Left lung (tissue), 10 donors: ENCODE data around the gene GJD2. TPM values are rescaled to one million over a fixed set of nuclear protein-coding genes. Genes with fewer than 3 reads are reported as not detected.
A peak's percentile ranks its signal among the peaks of the same experiment; 100 is the strongest.

Experiments
- ATAC-seq: fragments of 200-7000 bp; cut with Tn5 transposase; one replicate; pipeline ENCODE4 v1.9.1; 2020; ENCODE audit warnings: moderate library complexity
- DNase-seq, 4 donors: peaks; one replicate each; pipeline ENCODE4 v3.0.0-alpha.2; 2013 to 2020
- H3K27ac ChIP-seq, 2 donors: fragments of 200-600 bp; sonication (generic) in 1 of 2; one replicate each; pipeline versions ENCODE4 v1.5.0 to v1.8.0; 2020 to 2021
- H3K27me3 ChIP-seq, 2 donors: fragments of 200-600 bp; sonication (generic) in 1 of 2; one replicate each; pipeline versions ENCODE4 v1.5.0 to v1.8.0; 2020 to 2021
- H3K36me3 ChIP-seq, 2 donors: fragments of 200-600 bp; sonication (generic) in 1 of 2; one replicate each; pipeline versions ENCODE4 v1.5.0 to v1.8.0; 2020 to 2021
- H3K4me1 ChIP-seq, 2 donors: fragments of 200-600 bp; one replicate each; pipeline ENCODE4 v1.8.0; 2021
- H3K4me3 ChIP-seq, 2 donors: fragments of 200-600 bp; sonication (generic) in 1 of 2; one replicate each; pipeline versions ENCODE4 v1.5.0 to v1.8.0; 2020 to 2021; ENCODE audit warnings: mild to moderate bottlenecking in 1 of 2
- H3K9me3 ChIP-seq, 2 donors: fragments of 200-600 bp; sonication (generic) in 1 of 2; one replicate each; pipeline versions ENCODE4 v1.5.0 to v1.8.0; 2020 to 2021
- intact Hi-C, 2 donors: fragments of 100-400 bp; cut with DNase I; formaldehyde crosslinking; loops; one replicate each; pipeline versions ENCODE4 v1.11.2 to v1.14.2; 2022
- polyA plus RNA-seq, 6 donors: library from polyadenylated mRNA; unstranded; fragments of 120-200 nt; gene quantifications; one replicate each; pipeline ENCODE4 v1.2.1, GENCODE V29; 2013; ENCODE audit not compliant: insufficient read length in 6 of 6
- total RNA-seq, 2 donors: library from RNA; stranded (reverse); fragmentation: NEBNext Ultra II Directional; extraction: Animal tissue kit (Norgen Biotek cat#: 25700); gene quantifications; one replicate each; pipeline ENCODE4 v1.2.1, GENCODE V29; 2021
- TF ChIP-seq, protein P1 (sequence below), 2 donors: fragments of 200-600 bp; sonication (generic) in 1 of 2; IDR thresholded peaks; one replicate each; pipeline versions ENCODE4 v1.5.0 to v1.8.0; 2021; ENCODE audit warnings: antibody characterized with exemption in 2 of 2
- donor health status: DM: no; HTN: yes; CAD: no.
- donor health status: DM: no; HTN: no; CAD: no.

Gene GJD2
- total and polyA plus RNA-seq, 8 donors, result 0.07 to 0.10 TPM; not detected in 6

DNA sequence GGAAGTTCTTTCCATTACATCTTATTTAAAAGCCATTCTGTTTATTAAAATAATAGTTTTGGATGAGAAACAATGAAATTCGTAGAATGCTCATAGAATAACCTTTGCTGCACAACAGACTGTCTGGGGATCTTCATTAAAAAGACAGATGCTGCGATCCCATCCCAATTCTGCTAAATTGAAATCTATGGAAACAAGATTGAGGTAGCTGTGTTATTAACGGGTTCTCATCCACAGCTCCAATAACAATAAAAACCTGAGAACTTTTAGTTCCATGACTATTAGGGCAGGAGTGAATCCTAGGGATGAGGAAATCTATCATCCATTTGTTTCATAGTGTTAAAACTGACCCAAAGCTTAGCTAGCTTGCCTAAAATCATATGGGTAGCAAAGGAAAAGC lies 2.5 kb upstream of the GJD2 start:
- ATAC-seq, result no peak
- no peaks in the 10 kb centered on the region for H3K9me3 ChIP-seq
- H3K4me1 ChIP-seq, result peaks cover 0 to 3% of the 10 kb centered on the region in 2 donors
- H3K27me3 ChIP-seq, result peaks cover 42 to 83% of the 10 kb centered on the region in 2 donors
- TF ChIP-seq, protein P1, sequence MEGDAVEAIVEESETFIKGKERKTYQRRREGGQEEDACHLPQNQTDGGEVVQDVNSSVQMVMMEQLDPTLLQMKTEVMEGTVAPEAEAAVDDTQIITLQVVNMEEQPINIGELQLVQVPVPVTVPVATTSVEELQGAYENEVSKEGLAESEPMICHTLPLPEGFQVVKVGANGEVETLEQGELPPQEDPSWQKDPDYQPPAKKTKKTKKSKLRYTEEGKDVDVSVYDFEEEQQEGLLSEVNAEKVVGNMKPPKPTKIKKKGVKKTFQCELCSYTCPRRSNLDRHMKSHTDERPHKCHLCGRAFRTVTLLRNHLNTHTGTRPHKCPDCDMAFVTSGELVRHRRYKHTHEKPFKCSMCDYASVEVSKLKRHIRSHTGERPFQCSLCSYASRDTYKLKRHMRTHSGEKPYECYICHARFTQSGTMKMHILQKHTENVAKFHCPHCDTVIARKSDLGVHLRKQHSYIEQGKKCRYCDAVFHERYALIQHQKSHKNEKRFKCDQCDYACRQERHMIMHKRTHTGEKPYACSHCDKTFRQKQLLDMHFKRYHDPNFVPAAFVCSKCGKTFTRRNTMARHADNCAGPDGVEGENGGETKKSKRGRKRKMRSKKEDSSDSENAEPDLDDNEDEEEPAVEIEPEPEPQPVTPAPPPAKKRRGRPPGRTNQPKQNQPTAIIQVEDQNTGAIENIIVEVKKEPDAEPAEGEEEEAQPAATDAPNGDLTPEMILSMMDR (IDR thresholded peaks at IDR 0.05), result no peak
- no peak overlapping the region for H3K4me3 ChIP-seq
- intact Hi-C loops, result no loop called here
- no peaks in the 10 kb centered on the region for H3K36me3 ChIP-seq
- no peak for DNase-seq
- H3K27ac ChIP-seq, result no peak overlapping the region

DNA sequence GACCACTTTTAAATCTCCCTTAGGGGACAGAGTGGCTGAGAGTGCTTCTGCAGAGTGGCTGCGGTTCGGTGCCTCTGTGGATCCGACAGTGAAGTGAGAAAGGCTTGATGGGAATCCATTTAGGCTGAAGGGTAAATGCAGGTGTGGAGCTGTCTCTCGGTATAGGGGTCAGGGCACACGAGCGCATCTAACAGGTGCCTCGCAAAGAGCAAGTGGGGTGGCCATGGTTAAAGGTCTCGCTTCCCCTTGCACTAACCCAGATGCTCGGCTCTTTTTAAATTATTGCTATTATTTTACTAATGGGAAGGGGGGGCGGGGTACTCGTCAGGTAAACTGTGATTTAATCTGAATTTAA lies 598 bp upstream of the GJD2 start:
- ATAC-seq (no peak), DNase-seq (no peak)
- H3K4me3 ChIP-seq, result no peak overlapping the region
- H3K9me3 ChIP-seq, result no peaks in the 10 kb centered on the region
- peaks cover 39 to 91% of the 10 kb centered on the region in 2 donors for H3K27me3 ChIP-seq
- intact Hi-C loops, result no loop called here
- TF ChIP-seq, protein P1 (IDR thresholded peaks at IDR 0.05), result no peak
- H3K36me3 ChIP-seq, result no peaks in the 10 kb centered on the region
- peaks cover 0 to 3% of the 10 kb centered on the region in 2 donors for H3K4me1 ChIP-seq
- no peak overlapping the region for H3K27ac ChIP-seq

DNA sequence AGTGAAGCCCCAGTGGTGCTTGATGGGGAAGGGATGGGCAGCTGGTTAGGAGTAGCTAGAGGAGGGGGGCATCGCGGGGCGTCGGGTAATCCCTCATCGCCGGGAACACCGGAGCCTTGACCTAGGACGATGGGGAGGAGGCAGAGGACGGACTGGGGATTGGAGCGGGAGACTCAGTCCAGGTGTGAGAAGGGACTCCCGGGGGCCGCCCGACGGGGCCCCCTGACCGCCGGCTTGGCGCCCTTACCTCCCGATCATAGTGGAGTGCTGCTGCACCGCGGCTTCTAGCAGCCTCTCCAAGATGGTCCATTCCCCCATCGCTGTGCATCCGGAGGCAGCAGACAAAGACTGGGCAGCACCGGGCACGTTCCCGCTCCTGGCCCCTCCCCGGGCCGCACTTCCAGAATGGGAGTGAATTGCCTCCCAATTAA lies 612 bp downstream of the GJD2 start:
- Histone ChIP-seq H3K27ac (no peak overlapping the region), H3K4me3 (no peak overlapping the region), H3K27me3 (peaks cover 39 to 88% of the 10 kb centered on the region in 2 donors), H3K9me3 (no peaks in the 10 kb centered on the region), H3K4me1 (peaks cover 0 to 3% of the 10 kb centered on the region in 2 donors), H3K36me3 (no peaks in the 10 kb centered on the region)
- DNase-seq (peak in 1 of 4 donors; percentile 46), ATAC-seq (no peak)
- intact Hi-C loops, result no loop called here
- TF ChIP-seq, protein P1 (IDR thresholded peaks at IDR 0.05), result no peak

DNA sequence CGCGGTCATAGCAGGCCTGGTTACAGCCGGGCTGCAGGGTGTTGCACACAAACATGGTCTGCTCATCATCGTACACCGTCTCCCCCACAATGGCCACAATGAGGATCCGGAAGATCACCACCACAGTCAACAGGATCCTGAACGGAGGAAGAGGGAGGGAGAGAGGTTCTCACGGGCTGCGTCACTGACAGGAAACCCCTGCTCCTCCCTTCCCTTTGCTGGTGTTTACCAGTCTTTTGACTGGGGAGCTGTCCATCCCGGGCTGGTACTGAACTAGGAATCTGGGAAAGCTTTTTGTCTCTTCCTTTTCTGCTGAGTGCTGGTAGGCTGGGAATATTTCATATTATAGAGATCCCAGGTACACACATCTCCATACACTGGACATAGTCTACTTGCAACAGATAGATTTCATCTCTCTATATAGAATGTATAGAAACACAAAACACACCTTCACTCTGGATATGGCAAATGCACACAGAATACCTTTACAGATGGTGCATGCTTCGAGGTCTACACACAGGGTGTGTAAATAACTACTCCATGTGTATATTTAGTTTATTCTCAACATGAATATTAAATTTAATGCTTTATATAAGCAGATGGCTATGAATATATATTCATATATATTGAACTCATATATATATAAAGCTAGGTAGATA lies 1.4 kb downstream of the GJD2 start:
- no peaks in the 10 kb centered on the region for H3K36me3 ChIP-seq
- H3K27me3 ChIP-seq, result peaks cover 39 to 89% of the 10 kb centered on the region in 2 donors
- peak; percentile 67 for ATAC-seq
- TF ChIP-seq, protein P1 (IDR thresholded peaks at IDR 0.05), result no peak
- intact Hi-C loops, result no loop called here
- H3K4me3 ChIP-seq, result no peak overlapping the region
- H3K27ac ChIP-seq, result no peak overlapping the region
- peak in 2 of 4 donors; percentile 54 to 66 for DNase-seq
- H3K4me1 ChIP-seq, result peaks cover 0 to 3% of the 10 kb centered on the region in 2 donors
- no peaks in the 10 kb centered on the region for H3K9me3 ChIP-seq

DNA sequence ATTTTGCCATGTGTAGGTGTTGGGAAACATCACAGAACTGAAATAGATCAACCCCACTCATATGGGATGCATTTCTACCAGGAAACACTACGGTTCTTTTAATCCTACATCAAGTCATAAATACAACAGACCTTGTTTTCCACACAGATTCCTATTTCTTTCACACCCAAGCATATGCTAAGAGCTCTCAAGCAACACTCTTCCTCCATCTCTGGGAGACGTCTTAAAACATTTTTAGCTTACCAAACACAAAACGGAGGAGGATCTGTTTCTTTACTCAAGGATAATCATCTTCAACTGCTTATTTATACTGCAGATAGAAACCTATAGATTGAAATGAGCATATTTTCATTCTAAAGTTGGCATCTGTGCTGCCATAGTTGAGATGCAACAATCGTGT lies 5.1 kb downstream of the GJD2 start:
- Histone ChIP-seq H3K4me3 (no peak overlapping the region), H3K4me1 (peaks cover 0 to 2% of the 10 kb centered on the region in 2 donors), H3K9me3 (no peaks in the 10 kb centered on the region), H3K36me3 (no peaks in the 10 kb centered on the region), H3K27me3 (peaks cover 15 to 63% of the 10 kb centered on the region in 2 donors), H3K27ac (no peak overlapping the region)
- TF ChIP-seq, protein P1 (IDR thresholded peaks at IDR 0.05), result no peak
- no peak for DNase-seq
- intact Hi-C loops, result no loop called here
- no peak for ATAC-seq
